K562 (cell line): ENCODE results near the gene SRSF5. TPM values are rescaled to one million over a fixed set of nuclear protein-coding genes. Genes with fewer than 3 reads are reported as not detected.

Experiments
- ATAC-seq: fragments of 200-7000 bp; cut with Tn5 transposase; 3 replicates; pipeline ENCODE4 v1.9.1; 2020; ENCODE audit warnings: moderate library complexity
- BruUV-seq: library from RNA; stranded (reverse); fragments of 400-500 nt; replicated peaks from 2 replicates; lab custom pipeline; 2021; lab: Mats Ljungman, UMichigan
- CTCF ChIA-PET: fragments of 300-600 bp; formaldehyde crosslinking; extraction: SDS; loops from one replicate; lab custom pipeline; 2021; ENCODE audit warnings: low intra/inter-chr PET ratio; lab: Yijun Ruan, JAX
- POLR2A ChIA-PET: fragments of 300-600, 350-650 bp; sonication (Branson Sonifier 250); formaldehyde crosslinking; extraction: SDS; loops from one replicate; lab custom pipeline; 2021; ENCODE audit warnings: antibody characterized with exemption, inconsistent platforms; lab: Yijun Ruan, JAX
- DNase-seq, 4 experiments: peaks; one replicate each; pipeline versions ENCODE4 v3.0.0 to v3.0.0-alpha.2; 2011 to 2018; ENCODE audit warnings: low spot score in 3 of 4, mixed read lengths in 3 of 4; ENCODE audit errors: extremely low read depth in 1 of 4
- FAIRE-seq: peaks from 2 replicates; lab custom pipeline; 2011; peaks lifted over from hg19 to GRCh38; lab: Jason Lieb, UNC
- H2AFZ ChIP-seq: 2 replicates; pipeline ENCODE4 v1.6.0; 2011; ENCODE audit warnings: low read depth, low read length, control low read depth, inconsistent platforms
- H3K27ac ChIP-seq: fragments of 200-600 bp; 3 replicates; pipeline ENCODE4 v1.8.0; 2011; ENCODE audit warnings: low read depth, mild to moderate bottlenecking, control low read depth, inconsistent platforms, low read length, moderate library complexity, mixed read lengths; ENCODE audit errors: extremely low read depth
- H3K27me3 ChIP-seq, 2 experiments: fragments of 300-600 bp in 1 of 2; 2 replicates in 1 of 2; 3 replicates in 1 of 2; pipeline versions ENCODE4 v1.6.0 to v1.8.0; 2011; ENCODE audit warnings: inconsistent platforms in 2 of 2, low read length in 2 of 2, mild to moderate bottlenecking in 1 of 2, mixed read lengths in 1 of 2, moderate library complexity in 1 of 2; ENCODE audit not compliant: control insufficient read depth in 2 of 2, insufficient read depth in 2 of 2
- H3K36me3 ChIP-seq: fragments of 300-600 bp; 3 replicates; pipeline ENCODE4 v1.8.0; 2011; ENCODE audit warnings: mild to moderate bottlenecking, low read length, inconsistent platforms; ENCODE audit not compliant: control insufficient read depth, insufficient read depth
- H3K4me1 ChIP-seq, 2 experiments: fragments of 200-600 bp in 1 of 2; replicated peaks in 1 of 2; 2 replicates in 1 of 2; 3 replicates in 1 of 2; pipeline versions ENCODE4 v1.5.1 to v1.8.0; 2011; ENCODE audit warnings: inconsistent platforms in 2 of 2, low read length in 2 of 2, mild to moderate bottlenecking in 1 of 2, mixed read lengths in 1 of 2, moderate library complexity in 1 of 2; ENCODE audit not compliant: control insufficient read depth in 2 of 2, insufficient read depth in 2 of 2
- H3K4me2 ChIP-seq: 2 replicates; pipeline ENCODE4 v1.6.1; 2011; ENCODE audit warnings: low read length, control low read depth, inconsistent platforms, mixed read lengths; ENCODE audit not compliant: insufficient read depth
- H3K4me3 ChIP-seq: fragments of 200-600 bp; sonication (generic), shearing (Covaris generic); 2 replicates; pipeline ENCODE4 v1.5.1; 2016; ENCODE audit warnings: control low read depth, inconsistent platforms
- H3K79me2 ChIP-seq: fragments of 200-600 bp; 3 replicates; pipeline ENCODE4 v1.8.0; 2011; ENCODE audit warnings: low read length, inconsistent platforms; ENCODE audit not compliant: control insufficient read depth, insufficient read depth
- H3K9ac ChIP-seq, 2 experiments: 2 replicates each; pipeline versions ENCODE4 v1.6.0 to v1.6.1; 2011; ENCODE audit warnings: low read depth in 2 of 2, low read length in 2 of 2, control low read depth in 1 of 2, inconsistent platforms in 1 of 2, mild to moderate bottlenecking in 1 of 2, mixed read lengths in 1 of 2; ENCODE audit not compliant: insufficient read depth in 1 of 2
- H3K9me1 ChIP-seq: one replicate; pipeline ENCODE4 v1.6.0; 2011; ENCODE audit warnings: inconsistent platforms, mild to moderate bottlenecking, low read length, moderate library complexity; ENCODE audit not compliant: control insufficient read depth, insufficient read depth
- H3K9me3 ChIP-seq: replicated peaks from 2 replicates; pipeline ENCODE4 v1.5.1; 2011; ENCODE audit warnings: low read depth, low read length, inconsistent platforms; ENCODE audit not compliant: control insufficient read depth, insufficient read depth
- H4K20me1 ChIP-seq: replicated peaks from 2 replicates; pipeline ENCODE4 v1.6.1; 2011; ENCODE audit warnings: low read length, inconsistent platforms, mixed read lengths; ENCODE audit not compliant: control insufficient read depth, insufficient read depth
- FUS ChIP-seq: fragments of 200-400 bp; formaldehyde crosslinking; optimal IDR thresholded peaks from 2 replicates; pipeline ENCODE3; 2017; ENCODE audit warnings: low read depth, low read length
- MAFK ChIP-seq: IDR thresholded peaks from 2 replicates; pipeline ENCODE4 v1.6.1; 2011; ENCODE audit warnings: low read length, improper control_type of control experiment
- POLR2A ChIP-seq: fragments of 450-650 bp; conservative IDR thresholded peaks from 2 replicates; pipeline ENCODE4 v1.6.1; 2016
- POLR2AphosphoS5 ChIP-seq: IDR thresholded peaks from 2 replicates; pipeline ENCODE4 v1.6.1; 2011; ENCODE audit warnings: mild to moderate bottlenecking, low read depth, low read length, moderate library complexity; ENCODE audit not compliant: control insufficient read depth, insufficient read depth
- POLR2B ChIP-seq: fragments of 450-650 bp; IDR thresholded peaks from 2 replicates; pipeline ENCODE4 v1.6.1; 2018; ENCODE audit warnings: low read depth; ENCODE audit not compliant: partially characterized antibody
- SUPT5H ChIP-seq: fragments of 450-650 bp; IDR thresholded peaks from 2 replicates; pipeline ENCODE4 v1.6.1; 2016
- WGBS: fragments of 100-300 bp; shearing (Covaris generic); methylation state at CpG from one replicate; pipeline ENCODE4 v1.1.6; 2016; ENCODE audit warnings: low coverage, mixed read lengths; ENCODE audit not compliant: insufficient coverage; ENCODE audit errors: missing lambda C conversion rate; 5-methylcytosine and 5-hydroxymethylcytosine counted together
- in situ Hi-C: fragments of 300-500 bp; cut with MboI; formaldehyde crosslinking; loops from 4 replicates; pipeline ENCODE4 v1.15.0; 2018; ENCODE audit warnings: inconsistent platforms, mixed read lengths
- intact Hi-C: fragments of 100-400 bp; cut with micrococcal nuclease; formaldehyde crosslinking; loops from 2 replicates; pipeline ENCODE4 v1.14.2; 2022
- polyA plus RNA-seq, 8 experiments: library from polyadenylated mRNA; depleted of rRNA in 4 of 8; stranded (reverse) in 5 of 8; unstranded in 3 of 8; fragments of >200 nt; fragmentation: Nextera tagmentation in 2 of 8; fragmentation: Illumina TruSeq in 1 of 8; extraction: Ambion mirVana in 2 of 8; extraction: Trizol in 1 of 8; gene quantifications; 2 replicates each; pipeline versions ENCODE4 v1.2.1 to v1.2.3, GENCODE V29; 2011 to 2014; ENCODE audit warnings: inconsistent platforms in 1 of 8, missing spikeins in 1 of 8
- total RNA-seq, 7 experiments: library from RNA; depleted of rRNA in 6 of 7; stranded (reverse); fragments of >200 nt in 6 of 7; fragmentation: Illumina TruSeq in 2 of 7; extraction: Trizol in 2 of 7; gene quantifications; 2 replicates each; pipeline versions ENCODE4 v1.2.1 to v1.2.3, GENCODE V29; 2011 to 2021; ENCODE audit warnings: low replicate concordance in 1 of 7

The SRSF5 gene
- total and polyA plus RNA-seq, 9 of the 15 experiments (the other 6 are each of a cell fraction or from before 2014, with no cell fraction given), result 108 to 460 (median 212) TPM

GRCh38 chr14:69773571-69774276, 6.8 kb downstream of the SRSF5 start:
- Histone ChIP-seq H3K9me1 (peaks cover 3% of the 10 kb centered on the region), H4K20me1 (peaks cover 18% of the 10 kb centered on the region), H3K79me2 (peaks cover 26% of the 10 kb centered on the region), H3K4me3 (no peak overlapping the region)
- no peak for FAIRE-seq
- POLR2A ChIA-PET, result interaction anchor here (0.5 to 1.3 kb wide), 7 partner anchors 9 to 268 kb away, joined by 3 to 4 read pairs (median 3); no protein-coding TSS in a partner anchor
- DNase-seq, result no peak
- no TSS peak for BruUV-seq
- intact Hi-C loops (no loop called here), in situ Hi-C loops (no loop called here)
- CTCF ChIA-PET, result no interaction called here
- 91% methylated on average over 4 of the region's 7 CpGs for WGBS
- TF ChIP-seq SUPT5H (peak; percentile 43; the same call in 1 of the 2 replicates), POLR2B (peak; percentile 34), FUS (no peak), POLR2A (peak; percentile 39; the same call in 1 of the 2 replicates), POLR2AphosphoS5 (peak; percentile 27; the same call in 1 of the 2 replicates)
- TF ChIP-seq, all 486 proteins: peak for 4
- peak; percentile 34 for ATAC-seq
- no peak overlapping the region for H3K4me2 ChIP-seq
- no peak overlapping the region for H2AFZ ChIP-seq
- peaks cover 0 to 4% of the 10 kb centered on the region in 2 experiments; a peak in 3 of 5 replicates for H3K4me1 ChIP-seq
- no peak overlapping the region for H3K27ac ChIP-seq
- no peaks in the 10 kb centered on the region for H3K9me3 ChIP-seq
- H3K9ac ChIP-seq, result no peak overlapping the region
- H3K27me3 ChIP-seq, result no peaks in the 10 kb centered on the region
- peaks cover 97% of the 10 kb centered on the region for H3K36me3 ChIP-seq

GRCh38 chr14:69775012-69775411, 8.1 kb downstream of the SRSF5 start:
- Histone ChIP-seq H2AFZ (no peak overlapping the region), H3K4me1 (no peaks in the 10 kb centered on the region; a peak in 1 of 5 replicates), H3K79me2 (peaks cover 14% of the 10 kb centered on the region), H4K20me1 (peaks cover 9% of the 10 kb centered on the region), H3K4me3 (no peak overlapping the region), H3K27me3 (no peaks in the 10 kb centered on the region), H3K27ac (no peak overlapping the region), H3K9me1 (no peaks in the 10 kb centered on the region), H3K36me3 (peaks cover 89% of the 10 kb centered on the region; the same call in 2 of the 3 replicates)
- no peak for ATAC-seq
- 78% methylated on average over 3 of the region's 3 CpGs for WGBS
- no TSS peak for BruUV-seq
- DNase-seq, result no peak
- intact Hi-C loops (no loop called here), in situ Hi-C loops (no loop called here)
- CTCF ChIA-PET, result no interaction called here
- TF ChIP-seq POLR2B, result peak; percentile 32
- no peak for TF ChIP-seq MAFK
- TF ChIP-seq, all 486 proteins: peak for 1
- no peak for FAIRE-seq
- Histone ChIP-seq H3K4me2 (no peak overlapping the region), H3K9ac (no peak overlapping the region), H3K9me3 (no peaks in the 10 kb centered on the region)
- POLR2A ChIA-PET, result interaction anchor here (1.3 kb wide), 1 partner anchor 15 kb away, joined by 3 read pairs; no protein-coding TSS in a partner anchor
